A549 (cell line): ENCODE results near the gene ACACA. TPM values are rescaled to one million over a fixed set of nuclear protein-coding genes. Genes with fewer than 3 reads are reported as not detected.

Experiments used
- ATAC-seq, 2 experiments: fragments of 200-7000 bp in 1 of 2; fragments of >200 bp in 1 of 2; cut with Nextera tagmentation in 1 of 2; cut with Tn5 transposase in 1 of 2; 3 replicates each; pipeline versions ENCODE4 v1.8.0 to v1.9.1; 2018 to 2020; ENCODE audit warnings: mild to moderate bottlenecking in 1 of 2, moderate library complexity in 1 of 2
- CTCF ChIA-PET: fragments of 300-600 bp; sonication (Branson Sonifier 250); formaldehyde crosslinking; extraction: SDS; loops from one replicate; lab custom pipeline; 2021; ENCODE audit warnings: antibody characterized with exemption, inconsistent platforms; lab: Yijun Ruan, JAX
- POLR2A ChIA-PET: fragments of 350-600 bp; formaldehyde crosslinking; extraction: SDS; loops from one replicate; lab custom pipeline; 2021; ENCODE audit warnings: antibody characterized with exemption, inconsistent platforms; lab: Yijun Ruan, JAX
- DNase-seq, 2 experiments: peaks; one replicate each; pipeline versions ENCODE4 v3.0.0 to v3.0.0-alpha.2; 2011 to 2016; ENCODE audit warnings: low read depth in 1 of 2, low spot score in 1 of 2
- FAIRE-seq: peaks from 2 replicates; lab custom pipeline; 2011; peaks lifted over from hg19 to GRCh38; lab: Jason Lieb, UNC
- H3K27ac ChIP-seq, 2 experiments: fragments of >200 bp; sonication (Bioruptor Twin); formaldehyde crosslinking; 3 replicates each; pipeline ENCODE4 v1.5.1; 2016 to 2017
- H3K4me1 ChIP-seq: fragments of >200 bp; sonication (Bioruptor Twin); formaldehyde crosslinking; 3 replicates; pipeline ENCODE4 v1.6.1; 2016
- H3K4me2 ChIP-seq: fragments of >200 bp; sonication (Bioruptor Twin); formaldehyde crosslinking; 3 replicates; pipeline ENCODE4 v1.6.1; 2016
- H3K4me3 ChIP-seq: fragments of >200 bp; sonication (Bioruptor Twin); formaldehyde crosslinking; 3 replicates; pipeline ENCODE4 v1.5.1; 2016
- H3K9me3 ChIP-seq: fragments of >200 bp; sonication (Bioruptor Twin); formaldehyde crosslinking; 3 replicates; pipeline ENCODE4 v1.6.1; 2016
- ATOH8 ChIP-seq: fragments of 250-450 bp; sonication (Bioruptor Pico); IDR thresholded peaks from 2 replicates; pipeline ENCODE4 v1.5.0; 2020; ENCODE audit warnings: low read depth, mild to moderate bottlenecking, moderate library complexity
- BCL3 ChIP-seq: fragments of >200 bp; sonication (Bioruptor Twin); formaldehyde crosslinking; IDR thresholded peaks from 3 replicates; pipeline ENCODE4 v1.6.1; 2016
- CBX8 ChIP-seq: fragments of 200-600 bp; sonication (generic); IDR thresholded peaks from 2 replicates; pipeline ENCODE4 v1.6.1; 2016
- CEBPB ChIP-seq, 2 experiments: fragments of >200 bp in 1 of 2; sonication (Bioruptor Twin) in 1 of 2; formaldehyde crosslinking in 1 of 2; IDR thresholded peaks; 2 replicates each; pipeline ENCODE4 v1.6.1; 2012 to 2016
- CHD2 ChIP-seq: fragments of 150-350 bp; IDR thresholded peaks from 2 replicates; pipeline ENCODE4 v1.6.1; 2014; ENCODE audit warnings: low read length; ENCODE audit not compliant: partially characterized antibody
- CTCF ChIP-seq: fragments of >200 bp; sonication (Bioruptor Twin); formaldehyde crosslinking; IDR thresholded peaks from 3 replicates; pipeline ENCODE4 v1.5.1; 2016
- EP300 ChIP-seq, 2 experiments: fragments of >200 bp; sonication (Bioruptor Twin); formaldehyde crosslinking; IDR thresholded peaks; 2 replicates in 1 of 2; 3 replicates in 1 of 2; pipeline ENCODE4 v1.6.1; 2016 to 2017
- GATA3 ChIP-seq: IDR thresholded peaks from 2 replicates; pipeline ENCODE4 v1.6.1; 2012; ENCODE audit warnings: borderline replicate concordance
- HDAC2 ChIP-seq: fragments of 200-600 bp; sonication (generic); IDR thresholded peaks from 2 replicates; pipeline ENCODE4 v1.6.1; 2016
- HES2 ChIP-seq: fragments of >200 bp; sonication (Bioruptor Twin); formaldehyde crosslinking; IDR thresholded peaks from 2 replicates; pipeline ENCODE4 v1.6.1; 2016
- HEYL ChIP-seq: fragments of 250-450 bp; sonication (Bioruptor Pico); IDR thresholded peaks from 2 replicates; pipeline ENCODE4 v1.8.0; 2021; ENCODE audit warnings: mild to moderate bottlenecking, moderate library complexity
- HMGXB4 ChIP-seq: fragments of 250-450 bp; sonication (Bioruptor Pico); IDR thresholded peaks from 2 replicates; pipeline ENCODE4 v1.5.0; 2021; ENCODE audit warnings: mild to moderate bottlenecking, moderate library complexity, borderline replicate concordance
- JUNB ChIP-seq: fragments of >200 bp; sonication (Bioruptor Twin); formaldehyde crosslinking; IDR thresholded peaks from 2 replicates; pipeline ENCODE4 v1.6.1; 2016
- KDM1A ChIP-seq: fragments of 200-600 bp; sonication (generic); IDR thresholded peaks from 2 replicates; pipeline ENCODE4 v1.6.1; 2016; ENCODE audit warnings: low read depth, mild to moderate bottlenecking
- KDM5A ChIP-seq: fragments of 200-600 bp; sonication (generic); IDR thresholded peaks from 2 replicates; pipeline ENCODE4 v1.6.1; 2016; ENCODE audit warnings: antibody characterized with exemption, mild to moderate bottlenecking
- MAZ ChIP-seq: fragments of 150-350 bp; IDR thresholded peaks from 2 replicates; pipeline ENCODE4 v1.6.1; 2014; ENCODE audit warnings: antibody characterized with exemption, low read depth, low read length, borderline replicate concordance
- NFE2L2 ChIP-seq: fragments of 150-350 bp; conservative IDR thresholded peaks from 2 replicates; pipeline ENCODE4 v1.6.1; 2014; ENCODE audit warnings: low read length
- NPAS2 ChIP-seq: fragments of 250-450 bp; sonication (Bioruptor Pico); IDR thresholded peaks from 2 replicates; pipeline ENCODE4 v1.8.0; 2022; ENCODE audit warnings: mild to moderate bottlenecking, moderate library complexity, borderline replicate concordance
- NR3C1 ChIP-seq: fragments of >200 bp; sonication (Bioruptor Twin); formaldehyde crosslinking; IDR thresholded peaks from 3 replicates; pipeline ENCODE4 v1.6.1; 2017
- PHF8 ChIP-seq: fragments of 200-600 bp; sonication (generic); IDR thresholded peaks from 2 replicates; pipeline ENCODE4 v1.6.1; 2016; ENCODE audit warnings: low read depth, mild to moderate bottlenecking, antibody characterized with exemption, moderate library complexity, borderline replicate concordance
- POLR2A ChIP-seq: IDR thresholded peaks from 2 replicates; pipeline ENCODE4 v1.6.1; 2012; ENCODE audit warnings: mild to moderate bottlenecking, low read length
- RAD21 ChIP-seq, 2 experiments: fragments of >200 bp in 1 of 2; sonication (Bioruptor Twin) in 1 of 2; formaldehyde crosslinking in 1 of 2; IDR thresholded peaks in 1 of 2; conservative IDR thresholded peaks in 1 of 2; 2 replicates in 1 of 2; 3 replicates in 1 of 2; pipeline ENCODE4 v1.6.1; 2012 to 2018; ENCODE audit warnings: inconsistent platforms in 1 of 2
- USF2 ChIP-seq: fragments of 450-650 bp; IDR thresholded peaks from 2 replicates; pipeline ENCODE4 v1.6.1; 2014; ENCODE audit warnings: antibody characterized with exemption
- WGBS: methylation state at CpG from one replicate; pipeline ENCODE4 v1.1.6; 2017; ENCODE audit errors: missing lambda C conversion rate; 5-methylcytosine and 5-hydroxymethylcytosine counted together
- polyA plus RNA-seq, 4 experiments: library from polyadenylated mRNA; depleted of rRNA in 3 of 4; stranded (reverse); fragments of >200 nt; fragmentation: RNase III in 1 of 4; extraction: RNeasy Plus Mini Kit Qiagen cat#74134 plus additional on column Dnase treatment in 1 of 4; gene quantifications; 2 replicates in 3 of 4; 3 replicates in 1 of 4; pipeline ENCODE4 v1.2.3, GENCODE V29; 2011 to 2017

The ACACA gene
- polyA plus RNA-seq, 2 of the 4 experiments (the other 2 are of a cell fraction), result 51.8 to 112 TPM

GRCh38 chr17:37234106-37234505, 172.5 kb downstream of the ACACA start:
- H3K4me3 ChIP-seq, result no peak overlapping the region
- H3K4me1 ChIP-seq, result no peaks in the 10 kb centered on the region
- WGBS, result 87% methylated on average over 1 of the region's 1 CpG
- ATAC-seq (no peak), DNase-seq (no peak), FAIRE-seq (no peak)
- ChIA-PET CTCF (interaction anchor here (1.1 to 2.3 kb wide), 4 partner anchors 9 to 186 kb away, joined by 3 to 8 read pairs (median 4); no protein-coding TSS in a partner anchor), POLR2A (interaction anchor here (0.6 kb wide), 1 partner anchor 17 kb away, joined by 6 read pairs; no protein-coding TSS in a partner anchor)
- H3K4me2 ChIP-seq, result no peak overlapping the region
- TF ChIP-seq ATOH8 (CRISPR knock-in tag) (no peak), MAZ (no peak), KDM1A (no peak), JUNB (no peak), CHD2 (no peak), PHF8 (no peak), NR3C1 (no peak), HDAC2 (no peak), CBX8 (no peak)
- H3K9me3 ChIP-seq, result no peaks in the 10 kb centered on the region
- no peak overlapping the region for H3K27ac ChIP-seq

- CTCF ChIA-PET, result interaction anchor here (0.5 to 2.6 kb wide), 9 partner anchors 9 to 630 kb away, joined by 3 to 12 read pairs (median 3); no protein-coding TSS in a partner anchor
- TF ChIP-seq BCL3 (no peak), RAD21 (conservative IDR thresholded peaks at IDR 0.05 in 1 of 2, IDR thresholded peaks at IDR 0.05 in 1 of 2) (no peak), NFE2L2 (no peak), POLR2A (no peak), KDM5A (no peak), CEBPB (IDR thresholded peaks at IDR 0.05) (no peak), HMGXB4 (CRISPR knock-in tag) (no peak), CBX8 (no peak), HEYL (CRISPR knock-in tag) (no peak), EP300 (IDR thresholded peaks at IDR 0.05) (no peak), NPAS2 (CRISPR knock-in tag) (no peak), GATA3 (no peak), USF2 (no peak), JUNB (no peak), CTCF (no peak), HES2 (no peak)
- H3K27ac ChIP-seq, result no peak overlapping the region
- H3K4me2 ChIP-seq, result no peak overlapping the region
- WGBS, result 96% methylated on average over 11 of the region's 11 CpGs
- FAIRE-seq (no peak), ATAC-seq (no peak), DNase-seq (no peak)
- no peaks in the 10 kb centered on the region for H3K9me3 ChIP-seq
- H3K4me1 ChIP-seq, result no peaks in the 10 kb centered on the region
- POLR2A ChIA-PET, result no interaction called here
- no peak overlapping the region for H3K4me3 ChIP-seq
Measured at GRCh38 chr17:37233036-37233435, 173.6 kb downstream of the ACACA start.
